ENCODE data around the gene MAGI2.

MAGI2 gene

DNA sequence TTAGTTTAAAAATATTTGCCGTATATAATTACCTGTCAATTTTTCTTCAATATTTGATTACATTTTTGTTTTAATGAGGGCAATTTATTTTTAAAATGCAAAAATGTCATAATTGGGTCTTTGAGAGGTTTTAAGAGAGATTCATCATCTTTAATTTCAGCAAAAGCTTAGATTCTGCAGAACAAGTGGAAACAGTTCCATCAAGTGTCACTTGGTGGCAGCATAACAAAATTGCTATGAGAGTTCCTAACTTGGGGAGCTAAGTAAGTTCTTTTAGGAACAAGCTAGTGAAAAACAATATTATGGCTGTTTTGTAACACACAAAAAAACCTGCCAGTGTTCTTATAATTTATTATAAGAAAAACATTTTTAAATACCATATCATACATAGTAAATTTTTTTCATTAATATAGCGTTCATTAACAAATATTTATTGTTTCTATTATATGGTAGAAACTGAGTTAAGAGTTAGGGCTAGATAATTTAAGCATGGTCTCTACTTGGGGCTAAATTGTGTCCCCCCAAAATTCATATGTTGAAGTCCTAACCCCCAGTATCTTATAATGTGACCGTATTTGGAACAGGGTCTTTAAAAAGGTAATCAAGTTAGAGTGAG, 155.2 kb downstream of the MAGI2 start:
- peak; percentile 2 to 60 for DNase-seq

DNA sequence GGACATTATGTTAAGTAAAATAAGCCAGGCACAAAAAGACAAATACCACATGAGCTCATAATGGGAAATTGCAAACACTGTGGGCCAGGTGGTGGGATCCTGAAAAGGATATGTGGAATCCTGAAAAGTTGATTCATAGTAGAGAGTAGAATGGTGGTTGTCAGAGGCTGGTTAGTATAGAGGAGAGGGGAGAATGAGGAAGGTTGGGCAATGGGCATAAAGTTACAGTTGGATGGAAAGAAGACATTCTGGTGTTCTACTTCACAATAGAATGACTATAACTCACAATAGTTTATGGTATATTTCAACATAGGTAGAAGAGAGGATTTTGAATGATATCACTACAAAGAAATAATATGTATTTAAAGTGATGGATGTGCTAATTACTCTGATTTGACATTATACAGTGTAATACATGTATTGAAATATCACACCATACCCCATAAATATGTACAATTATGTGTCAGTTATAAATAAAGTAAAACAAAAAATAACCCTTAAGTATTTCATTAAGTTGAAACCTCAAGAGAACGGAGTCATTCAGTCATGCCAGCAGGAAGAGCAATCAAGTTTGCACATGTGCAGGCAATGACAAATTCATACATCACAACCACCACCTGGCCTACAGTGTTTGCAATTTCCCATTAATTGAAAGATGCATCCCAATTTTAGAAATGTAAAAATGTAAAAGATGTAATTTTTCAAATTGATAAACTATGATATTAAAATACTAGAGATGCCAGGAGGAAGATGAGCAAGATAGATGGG, 156.7 kb downstream of the MAGI2 start:
- no peak for DNase-seq

DNA sequence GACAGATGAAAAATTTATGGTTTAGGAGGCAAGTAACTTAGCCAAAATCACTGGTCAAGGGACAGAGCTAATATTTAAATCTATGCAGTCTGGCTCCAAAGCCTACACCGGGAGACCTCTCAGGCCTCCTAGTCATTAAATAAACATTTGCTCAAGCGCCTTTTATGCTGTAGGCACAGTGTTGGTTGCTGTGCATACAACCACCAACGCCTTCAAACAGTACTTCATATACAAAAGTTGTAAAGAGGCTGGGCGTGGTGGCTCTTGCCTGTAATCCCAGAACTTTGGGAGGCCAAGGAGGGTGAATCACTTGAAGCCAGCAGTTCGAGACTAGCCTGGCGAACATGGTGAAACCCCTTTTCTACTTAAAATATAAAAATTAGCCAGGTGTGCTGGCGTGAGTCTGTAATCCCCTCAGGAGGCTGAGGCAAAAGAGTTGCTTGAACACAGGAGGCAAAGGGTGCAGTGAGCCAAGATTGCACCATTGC, 159.8 kb downstream of the MAGI2 start:
- DNase-seq = no peak

DNA sequence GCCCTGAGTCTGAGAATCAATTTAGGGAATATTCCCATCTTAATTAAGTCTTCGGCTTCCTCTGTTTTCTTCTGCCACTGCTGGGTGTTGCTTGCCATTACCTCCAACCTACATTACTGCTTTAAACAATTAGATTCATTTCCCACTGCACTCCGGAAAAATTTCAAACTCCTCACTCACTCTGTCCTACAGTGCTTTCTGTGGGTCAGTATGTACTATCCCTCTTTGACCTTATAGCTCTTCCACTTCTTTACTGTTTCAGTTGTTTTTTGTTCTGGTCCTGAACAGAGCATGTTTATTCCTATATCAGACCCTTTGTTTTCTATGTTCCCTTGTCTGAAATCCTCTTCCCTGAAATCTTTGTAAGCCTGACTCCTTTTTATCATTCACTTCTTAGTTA, 160.6 kb downstream of the MAGI2 start:
- no peak for DNase-seq

DNA sequence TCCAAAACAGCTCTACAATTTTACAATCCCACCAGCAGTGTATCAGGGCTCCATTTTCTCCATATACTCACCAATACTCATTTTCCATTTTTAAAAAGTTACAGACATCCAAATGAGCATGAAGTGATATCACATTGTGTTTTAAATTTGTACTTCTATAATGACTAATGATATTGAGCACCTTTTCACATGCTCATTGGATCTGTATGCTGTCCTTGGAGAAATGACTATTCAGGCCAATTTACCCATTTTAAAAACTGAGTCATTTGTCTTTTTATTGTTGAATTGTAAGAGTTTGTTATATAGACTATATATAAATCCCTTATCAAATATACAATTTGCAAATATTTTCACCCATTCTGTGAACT, 162.0 kb downstream of the MAGI2 start:
- no peak for DNase-seq

DNA sequence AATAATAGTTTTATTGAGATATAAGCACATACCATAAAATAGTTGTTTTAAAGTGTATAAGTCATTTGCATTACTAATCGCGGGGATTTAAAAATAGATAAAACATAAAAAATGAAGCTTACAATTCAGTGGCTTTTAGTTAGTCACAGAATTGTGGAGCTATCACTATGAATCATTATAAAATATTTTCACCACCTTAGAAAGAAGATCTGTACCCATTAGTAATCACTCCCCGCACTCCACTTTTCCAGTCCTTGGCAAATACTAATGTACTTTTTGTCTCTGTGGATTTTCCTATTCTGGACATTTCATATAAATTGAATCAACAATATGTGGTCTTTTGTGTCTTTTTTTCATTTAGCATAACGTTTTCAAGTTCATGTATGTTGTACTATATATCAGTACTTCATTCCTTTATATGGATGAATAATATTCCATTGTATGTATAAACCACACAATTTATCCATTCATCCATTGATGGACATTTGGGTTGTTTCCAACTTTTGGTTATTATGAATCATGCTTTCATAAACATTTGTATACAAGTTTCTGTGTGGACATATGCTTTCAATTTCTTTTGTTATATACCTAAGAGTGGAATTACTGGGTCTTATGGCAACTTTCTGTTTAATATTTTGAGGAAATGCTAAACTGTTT, 162.5 kb downstream of the MAGI2 start:
- DNase-seq = no peak

DNA sequence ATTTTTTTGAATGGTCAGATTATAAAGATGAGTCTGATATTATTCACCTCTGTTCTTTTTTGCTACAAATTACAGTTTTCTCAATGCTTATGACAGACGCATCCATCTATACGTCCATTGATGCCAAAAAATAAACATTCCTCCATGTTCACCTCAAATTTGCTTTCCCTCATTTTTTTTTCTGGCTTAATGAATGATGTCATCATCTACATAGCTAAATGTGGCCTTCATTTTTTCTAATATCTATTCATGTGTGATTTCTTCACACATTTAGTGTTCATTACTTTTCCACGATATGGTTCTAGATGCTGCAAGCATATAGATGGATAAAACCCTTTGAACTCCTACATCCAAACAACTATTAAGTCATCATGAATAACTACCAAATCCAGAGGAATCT, 163.1 kb downstream of the MAGI2 start:
- no peak for DNase-seq

DNA sequence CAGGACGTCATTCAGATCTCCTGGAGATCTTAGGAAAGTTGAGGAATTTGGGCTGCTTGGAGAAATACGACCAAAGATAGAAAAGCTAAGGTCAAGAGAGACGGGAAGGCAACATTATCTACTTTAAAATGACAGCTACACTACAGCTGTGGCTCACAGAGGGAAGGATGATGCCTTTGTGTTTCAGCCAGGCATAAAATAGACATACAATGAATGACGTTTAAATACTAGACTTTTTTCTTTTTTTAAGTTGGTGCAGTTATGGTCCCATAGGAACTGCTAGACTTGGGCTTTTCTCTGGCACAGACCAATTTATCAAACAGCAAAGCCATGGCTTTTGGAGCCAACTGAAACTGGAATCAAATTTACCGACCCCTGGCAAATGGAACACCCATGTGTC, 164.8 kb downstream of the MAGI2 start:
- DNase-seq = no peak

DNA sequence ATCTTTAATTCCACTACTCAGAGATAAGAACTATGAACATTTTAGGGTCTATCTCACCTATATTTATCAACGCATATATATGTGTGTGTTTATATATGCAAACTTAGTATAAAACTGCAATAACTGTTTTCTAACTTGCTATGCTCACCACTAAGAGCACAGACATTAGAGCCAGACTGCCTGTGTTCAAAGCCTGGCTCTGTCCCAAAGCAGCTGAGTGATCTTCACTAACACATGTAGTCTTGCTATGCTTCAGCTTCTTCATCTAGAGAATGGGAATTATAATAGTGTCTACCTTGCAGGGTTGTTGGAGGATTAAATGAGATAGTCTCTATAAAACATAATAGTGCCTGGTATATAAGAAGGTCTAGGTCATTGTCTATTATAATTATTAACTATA, 165.5 kb downstream of the MAGI2 start:
- peak in 1 of 2 experiments; percentile 35 for DNase-seq

DNA sequence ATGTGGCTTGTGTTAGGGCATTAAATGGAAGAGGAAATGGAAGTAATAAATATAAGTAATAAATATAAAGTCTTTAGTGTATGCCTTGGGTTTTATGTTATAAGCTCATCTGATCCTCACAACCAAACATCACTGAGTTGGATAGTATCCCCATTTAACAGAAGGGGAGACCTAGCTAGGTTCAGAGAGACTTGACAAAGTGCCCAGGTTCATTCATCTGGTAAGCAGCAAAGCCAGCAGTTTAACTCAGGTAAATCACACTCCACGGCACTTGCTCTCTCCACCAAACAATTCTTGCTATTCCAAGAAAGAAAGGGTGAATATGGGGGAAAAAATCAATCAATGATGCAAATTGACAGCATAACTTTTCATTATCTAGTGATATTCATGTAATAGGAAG, 167.3 kb downstream of the MAGI2 start:
- no peak for DNase-seq

DNA sequence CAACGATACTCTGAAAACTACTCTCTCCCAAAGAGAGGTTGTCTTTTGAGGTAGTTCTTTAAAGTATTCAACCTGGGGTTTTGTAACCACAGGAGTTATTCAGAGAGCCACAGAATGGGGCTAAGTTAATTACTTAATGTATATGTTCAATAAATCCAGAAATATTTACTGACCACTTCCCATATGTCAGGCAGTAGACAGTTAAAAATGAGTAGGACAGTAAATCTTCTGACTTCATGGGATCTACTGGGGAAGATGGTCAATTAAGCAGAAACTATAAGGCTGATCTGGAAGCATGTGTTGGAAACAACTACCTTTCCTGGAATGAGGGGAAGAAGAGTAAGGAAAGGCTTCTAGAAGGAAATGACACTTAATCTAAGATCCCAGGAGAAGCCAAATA, 167.7 kb downstream of the MAGI2 start:
- no peak for DNase-seq

DNA sequence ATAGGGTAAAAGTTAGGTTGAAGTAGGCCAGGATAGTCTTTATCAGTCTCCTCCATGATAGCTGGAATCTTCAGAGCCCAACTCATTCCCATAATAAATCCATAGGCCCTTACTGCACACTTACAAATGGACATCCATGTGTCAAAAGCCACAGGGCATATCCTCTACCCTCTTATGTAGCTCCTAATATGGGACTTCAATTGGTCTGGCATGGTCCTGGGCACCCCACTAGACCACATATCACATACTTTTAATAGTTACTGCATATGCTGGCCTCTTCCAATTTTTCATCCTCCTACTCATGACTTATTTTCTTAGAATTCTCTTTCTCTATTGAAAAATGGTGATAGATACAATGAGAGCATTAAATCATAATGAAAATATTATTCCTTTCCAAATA, 169.3 kb downstream of the MAGI2 start:
- no peak for DNase-seq

DNA sequence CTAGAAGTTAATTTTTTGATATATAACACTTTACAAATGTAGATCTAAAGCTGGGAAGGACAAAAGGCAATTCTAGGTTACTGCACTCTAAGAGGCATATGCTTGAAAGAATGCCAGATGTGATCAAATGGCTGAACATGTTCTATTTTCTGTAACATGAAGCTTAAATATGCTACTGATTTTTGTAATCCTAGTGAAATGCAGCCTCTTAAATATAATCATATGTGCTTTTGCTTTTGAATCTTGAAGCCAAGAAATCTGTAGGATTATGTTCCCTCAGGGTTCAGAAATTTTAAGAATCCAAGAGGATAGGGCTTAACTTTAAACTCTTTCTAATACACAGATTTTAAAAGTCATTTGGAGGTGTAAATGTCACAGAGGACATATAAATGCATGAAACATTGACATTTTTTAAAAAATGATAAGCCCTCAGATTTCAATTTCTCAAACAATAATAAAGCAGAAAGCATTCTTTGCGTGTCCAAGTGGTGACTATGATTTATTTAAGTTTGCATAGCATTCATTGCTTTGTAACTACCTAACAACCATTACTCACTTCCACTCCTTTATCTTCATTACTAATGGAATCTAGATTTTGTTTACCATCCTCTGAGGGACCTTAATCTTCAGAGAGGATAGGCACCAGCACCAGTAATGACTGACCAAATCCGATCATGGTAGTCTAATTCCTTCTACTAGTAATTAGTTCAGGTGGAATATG, 170.4 kb downstream of the MAGI2 start:
- peak in 1 of 2 experiments; percentile 8 for DNase-seq

DNA sequence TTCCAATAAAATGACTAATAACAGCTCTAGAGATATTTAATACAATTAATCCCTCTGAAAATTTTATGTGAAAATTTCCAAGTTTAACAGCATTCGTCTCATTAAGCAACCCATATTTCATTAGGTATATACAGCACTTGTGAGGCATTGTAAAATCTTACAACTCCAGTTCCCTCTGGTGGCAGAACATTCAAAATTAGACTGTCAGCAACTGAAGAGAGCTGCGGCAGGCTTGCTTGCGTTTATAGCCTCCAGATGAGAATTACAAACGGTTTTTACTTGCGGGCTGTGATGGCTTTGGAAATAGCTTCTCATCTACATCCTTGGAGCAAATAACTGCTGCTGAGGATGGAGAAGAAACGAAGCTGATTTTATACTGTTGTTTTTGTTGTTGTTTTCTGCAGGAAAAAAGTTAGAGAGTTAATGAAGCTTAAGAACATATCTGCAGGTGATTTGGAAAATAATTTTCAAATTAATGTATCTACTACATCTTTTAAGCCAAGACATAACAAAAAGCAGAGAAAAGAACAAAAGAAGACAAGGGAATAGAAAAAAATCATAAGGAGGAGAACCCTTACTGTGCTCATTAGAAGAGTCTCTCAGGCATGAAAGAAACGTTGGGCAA, 171.3 kb downstream of the MAGI2 start:
- peak in 1 of 2 experiments; percentile 10 for DNase-seq

DNA sequence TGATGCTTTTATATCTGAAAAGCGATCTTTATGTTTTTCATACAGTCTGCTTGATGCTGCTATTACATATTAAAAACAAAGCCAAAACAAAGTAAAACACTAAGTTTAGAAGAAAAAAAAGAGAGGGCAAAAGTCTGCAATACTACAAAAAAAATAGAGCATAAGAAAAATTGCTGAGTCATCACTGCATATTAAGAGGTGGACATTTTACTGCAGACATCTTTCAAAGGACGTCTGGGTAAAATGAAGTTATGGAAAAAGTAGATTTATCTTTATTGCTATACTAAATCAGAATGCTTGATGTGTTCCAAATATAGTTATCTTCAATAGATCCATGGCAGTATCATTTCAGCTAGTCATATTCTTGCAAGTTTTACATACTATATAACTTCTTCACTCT, 172.0 kb downstream of the MAGI2 start:
- DNase-seq = no peak

DNA sequence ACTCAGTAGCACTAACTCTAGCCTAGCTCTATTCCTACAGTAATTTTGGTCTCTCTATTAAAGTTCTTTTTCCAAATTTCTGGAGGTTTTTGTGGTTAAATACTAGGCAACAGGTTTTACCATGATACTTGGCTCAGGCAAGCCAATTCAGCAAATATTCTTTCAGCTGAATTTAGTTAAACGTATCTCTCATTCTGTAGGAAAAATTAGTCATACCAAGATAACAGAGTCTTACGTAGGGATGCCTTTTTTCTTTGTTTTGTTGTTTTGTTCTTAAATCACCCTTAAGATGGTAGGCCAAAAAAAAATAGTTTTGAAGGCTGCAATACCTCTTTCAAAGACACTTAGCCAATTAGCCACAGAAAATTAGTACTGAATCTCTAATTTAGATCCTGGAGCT, 180.5 kb downstream of the MAGI2 start:
- no peak for DNase-seq

DNA sequence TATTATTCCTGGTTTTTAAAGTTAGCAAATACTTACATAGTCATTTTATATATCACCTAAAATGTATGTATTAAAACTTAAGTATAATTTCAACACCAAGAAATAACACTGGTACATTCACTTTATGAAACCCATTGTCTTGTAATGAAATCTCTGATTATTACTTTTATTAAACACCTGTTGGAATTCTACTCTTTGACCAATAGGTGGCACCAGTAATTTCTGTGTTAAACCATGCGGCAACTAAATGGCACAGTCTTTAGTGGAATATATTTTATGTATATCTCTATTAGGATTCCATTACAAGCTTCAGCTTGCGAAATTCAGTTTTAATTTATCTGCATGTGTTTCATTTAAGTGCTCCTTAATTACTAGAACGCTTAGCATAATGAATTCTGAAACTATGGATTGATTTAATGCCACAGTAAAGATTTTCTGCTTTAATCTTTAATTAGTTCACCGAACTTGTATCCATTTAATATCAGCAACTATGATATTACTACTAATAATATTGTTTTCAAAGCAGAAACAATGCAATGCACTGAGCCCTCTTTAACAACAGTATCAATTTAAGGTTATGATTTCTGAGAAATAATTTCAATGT, 181.3 kb downstream of the MAGI2 start:
- peak; percentile 30 to 68 for DNase-seq

DNA sequence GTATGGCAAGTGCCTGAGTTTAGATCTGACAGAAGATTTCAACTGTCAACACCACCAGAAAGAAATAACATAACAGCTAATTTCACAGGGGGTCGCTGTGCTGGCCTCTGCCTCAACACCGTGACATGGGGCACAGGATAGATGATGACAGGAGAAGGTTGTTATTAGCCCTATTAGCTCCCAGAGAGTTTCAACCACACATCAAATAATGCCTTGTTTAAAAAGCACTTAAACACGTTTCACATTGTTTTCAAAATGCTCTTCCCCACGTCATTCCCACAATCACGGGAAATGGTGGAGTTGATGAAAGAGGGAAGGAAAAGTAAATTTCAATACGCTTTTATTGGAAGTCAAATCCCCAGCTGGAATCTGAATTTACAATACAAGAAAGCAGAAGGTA, 184.7 kb downstream of the MAGI2 start:
- no peak for DNase-seq

DNA sequence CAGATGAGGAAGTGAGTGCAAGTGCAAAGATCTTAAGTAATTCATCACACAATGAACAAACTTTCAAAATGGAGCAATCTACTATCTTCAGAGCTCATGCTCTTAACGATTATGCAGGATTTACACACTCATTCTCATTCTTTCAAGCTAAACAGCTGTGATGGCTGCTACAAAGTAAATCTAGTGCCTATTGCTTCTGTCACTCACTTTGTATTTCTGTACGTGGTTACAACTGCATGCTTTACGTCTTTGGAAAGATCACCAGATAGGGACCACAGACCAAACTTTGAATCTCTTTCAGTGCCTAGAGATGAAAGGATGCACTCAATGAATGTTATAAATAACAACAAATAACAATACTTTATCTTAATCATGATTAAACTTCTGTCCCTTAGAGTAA, 194.6 kb downstream of the MAGI2 start:
- no peak for DNase-seq

DNA sequence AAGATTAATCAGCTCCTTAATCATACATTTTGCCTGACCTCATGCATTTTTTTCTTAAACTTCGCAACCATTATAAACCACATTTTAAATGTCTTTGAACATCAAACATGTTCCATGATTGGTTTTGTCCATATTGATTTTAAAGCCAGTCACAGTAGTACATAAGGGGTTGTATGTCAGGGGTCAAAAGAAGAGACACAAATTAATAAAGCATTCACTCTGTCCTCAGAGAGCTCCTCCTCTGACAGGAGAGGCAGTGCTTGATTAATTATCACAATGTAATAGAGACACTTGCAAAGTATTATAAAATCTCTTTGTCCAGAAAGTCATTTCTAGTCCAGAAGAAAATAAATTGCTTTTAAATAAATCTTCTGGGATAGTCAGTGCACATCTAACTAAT, 195.5 kb downstream of the MAGI2 start:
- DNase-seq = no peak

DNA sequence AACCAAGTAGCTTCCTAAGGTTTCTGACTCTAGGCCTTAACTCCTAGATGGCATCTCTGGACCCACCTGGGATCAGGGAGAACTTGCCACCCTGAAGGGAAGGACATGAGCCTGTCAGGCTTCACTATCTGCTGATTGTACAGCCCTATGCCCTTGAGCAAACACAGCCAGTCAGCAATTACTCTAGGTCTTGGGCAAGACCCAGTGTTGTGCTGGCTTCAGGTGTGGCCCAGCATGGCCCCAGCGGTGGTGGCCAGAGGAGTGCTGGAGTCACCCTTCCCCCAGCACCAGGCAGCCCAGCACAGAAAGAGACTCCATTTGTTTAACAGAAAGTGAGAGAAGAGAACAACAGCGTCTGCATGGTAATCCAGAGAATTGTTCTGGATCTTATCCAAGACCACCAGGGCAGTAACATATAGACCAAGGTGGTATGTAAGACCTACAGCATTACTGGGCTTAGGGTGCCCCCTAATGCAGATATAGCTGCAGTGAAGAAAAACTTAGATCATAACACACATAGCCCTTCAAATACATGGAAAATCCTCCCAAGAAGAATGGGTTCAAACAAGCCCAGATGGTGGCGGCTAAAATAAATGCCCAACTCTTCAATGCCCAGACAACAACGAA, 207.7 kb downstream of the MAGI2 start:
- DNase-seq = no peak

DNA sequence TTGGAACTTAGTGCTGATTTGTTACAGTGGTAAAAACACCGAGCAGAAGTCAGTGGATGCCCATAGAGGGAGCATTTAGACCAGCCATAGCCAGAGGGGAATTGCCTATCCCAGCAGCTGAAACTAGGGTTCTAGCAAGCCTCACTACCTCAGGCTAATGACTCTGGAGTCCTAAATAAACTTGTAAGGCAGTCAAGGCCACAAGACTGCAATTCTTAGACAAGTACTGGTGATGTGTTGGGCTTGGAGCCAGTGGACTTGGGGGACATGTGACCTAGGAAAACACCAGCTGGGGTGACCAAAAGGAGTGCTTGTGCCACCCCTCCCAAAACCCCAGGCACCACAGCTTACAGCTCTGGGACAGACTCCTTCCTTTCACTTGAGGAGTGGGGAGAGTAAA, 209.0 kb downstream of the MAGI2 start:
- no peak for DNase-seq

Measured in NCI-H446 (cell line).